Measurements from ENCODE around the gene IGFL2. TPM values are rescaled to one million over a fixed set of nuclear protein-coding genes. Genes with fewer than 3 reads are reported as not detected.

Gene IGFL2
- total RNA-seq, 1 experiment from 2014 or later: not detected

DNA sequence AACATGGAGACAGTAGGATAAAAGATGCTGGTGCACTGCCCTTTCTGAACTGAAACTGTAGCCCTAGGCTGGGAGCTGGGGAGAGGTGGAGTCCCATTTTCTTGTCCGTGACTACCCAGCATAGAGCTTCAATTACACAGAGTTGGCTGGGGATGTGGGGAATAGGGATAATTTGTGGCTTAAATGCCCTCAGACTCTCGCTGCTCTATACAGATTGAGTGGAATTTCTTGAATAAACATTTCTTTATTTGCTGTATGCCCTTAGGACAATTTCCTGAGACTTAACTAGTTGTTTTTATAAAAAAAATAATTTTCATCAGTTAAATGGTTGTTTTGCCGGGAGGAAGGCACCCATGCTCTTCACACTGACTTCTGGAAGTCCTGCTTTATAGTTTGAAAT is 7.2 kb downstream of the IGFL2 start:
- RAD21 ChIA-PET (ENCODE audit: low non-redundant PET in 1 of 2, low total read pairs in 2 of 2, uncharacterized antibody in 2 of 2, unreplicated experiment in 2 of 2): no interaction called here
- Histone ChIP-seq H3K27me3 (ENCODE audit: insufficient read depth, low read length) (no peaks in the 10 kb centered on the region), H2AFZ (ENCODE audit: low read depth, low read length, poor library complexity, severe bottlenecking) (no peak overlapping the region)

More for the DNA sequence above, 7.2 kb downstream of the IGFL2 start:
- Histone ChIP-seq H3K4me2 (ENCODE audit: low read length) (no peak overlapping the region), H3K36me3 (ENCODE audit: control insufficient read depth in 1 of 2, insufficient read depth in 2 of 2, low read length in 2 of 2) (no peaks in the 10 kb centered on the region), H3K27ac (ENCODE audit: low read depth, low read length) (no peak overlapping the region), H3K9ac (ENCODE audit: low read length) (no peak overlapping the region), H3K9me3 (ENCODE audit: control insufficient read depth in 1 of 2, insufficient read depth in 1 of 2, low read depth in 1 of 2, low read length in 2 of 2) (no peaks in the 10 kb centered on the region), H3K79me2 (ENCODE audit: insufficient read depth, low read length) (no peaks in the 10 kb centered on the region), H3K9me2 (ENCODE audit: insufficient read depth) (no peaks in the 10 kb centered on the region), H3K4me1 (ENCODE audit: control insufficient read depth in 1 of 2, insufficient read depth in 2 of 2, low read length in 2 of 2) (no peaks in the 10 kb centered on the region), H4K20me1 (ENCODE audit: insufficient read depth) (no peaks in the 10 kb centered on the region), H3K4me3 (replicated peaks in 1 of 2; ENCODE audit: low read depth in 1 of 2, low read length in 2 of 2) (no peak overlapping the region)
- intact Hi-C loops (cut with micrococcal nuclease): no loop called here
- no peak for TF ChIP-seq SIN3A (IDR thresholded peaks at IDR 0.05; ENCODE audit: low read depth)
- TF ChIP-seq, protein P1, sequence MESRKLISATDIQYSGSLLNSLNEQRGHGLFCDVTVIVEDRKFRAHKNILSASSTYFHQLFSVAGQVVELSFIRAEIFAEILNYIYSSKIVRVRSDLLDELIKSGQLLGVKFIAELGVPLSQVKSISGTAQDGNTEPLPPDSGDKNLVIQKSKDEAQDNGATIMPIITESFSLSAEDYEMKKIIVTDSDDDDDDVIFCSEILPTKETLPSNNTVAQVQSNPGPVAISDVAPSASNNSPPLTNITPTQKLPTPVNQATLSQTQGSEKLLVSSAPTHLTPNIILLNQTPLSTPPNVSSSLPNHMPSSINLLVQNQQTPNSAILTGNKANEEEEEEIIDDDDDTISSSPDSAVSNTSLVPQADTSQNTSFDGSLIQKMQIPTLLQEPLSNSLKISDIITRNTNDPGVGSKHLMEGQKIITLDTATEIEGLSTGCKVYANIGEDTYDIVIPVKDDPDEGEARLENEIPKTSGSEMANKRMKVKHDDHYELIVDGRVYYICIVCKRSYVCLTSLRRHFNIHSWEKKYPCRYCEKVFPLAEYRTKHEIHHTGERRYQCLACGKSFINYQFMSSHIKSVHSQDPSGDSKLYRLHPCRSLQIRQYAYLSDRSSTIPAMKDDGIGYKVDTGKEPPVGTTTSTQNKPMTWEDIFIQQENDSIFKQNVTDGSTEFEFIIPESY (IDR thresholded peaks at IDR 0.05; ENCODE audit: extremely low read depth, insufficient replicate concordance, low read length): no peak
- TF ChIP-seq JUND (IDR thresholded peaks at IDR 0.05): no peak
- no peak for TF ChIP-seq YY1 (IDR thresholded peaks at IDR 0.05; ENCODE audit: extremely low read depth, insufficient replicate concordance, low read depth, low read length)
- TF ChIP-seq POLR2AphosphoS5 (IDR thresholded peaks at IDR 0.05; ENCODE audit: low read depth, low read length): no peak
- no peak for TF ChIP-seq RAD21 (IDR thresholded peaks at IDR 0.05; ENCODE audit: low read depth)
- TF ChIP-seq, protein P2, sequence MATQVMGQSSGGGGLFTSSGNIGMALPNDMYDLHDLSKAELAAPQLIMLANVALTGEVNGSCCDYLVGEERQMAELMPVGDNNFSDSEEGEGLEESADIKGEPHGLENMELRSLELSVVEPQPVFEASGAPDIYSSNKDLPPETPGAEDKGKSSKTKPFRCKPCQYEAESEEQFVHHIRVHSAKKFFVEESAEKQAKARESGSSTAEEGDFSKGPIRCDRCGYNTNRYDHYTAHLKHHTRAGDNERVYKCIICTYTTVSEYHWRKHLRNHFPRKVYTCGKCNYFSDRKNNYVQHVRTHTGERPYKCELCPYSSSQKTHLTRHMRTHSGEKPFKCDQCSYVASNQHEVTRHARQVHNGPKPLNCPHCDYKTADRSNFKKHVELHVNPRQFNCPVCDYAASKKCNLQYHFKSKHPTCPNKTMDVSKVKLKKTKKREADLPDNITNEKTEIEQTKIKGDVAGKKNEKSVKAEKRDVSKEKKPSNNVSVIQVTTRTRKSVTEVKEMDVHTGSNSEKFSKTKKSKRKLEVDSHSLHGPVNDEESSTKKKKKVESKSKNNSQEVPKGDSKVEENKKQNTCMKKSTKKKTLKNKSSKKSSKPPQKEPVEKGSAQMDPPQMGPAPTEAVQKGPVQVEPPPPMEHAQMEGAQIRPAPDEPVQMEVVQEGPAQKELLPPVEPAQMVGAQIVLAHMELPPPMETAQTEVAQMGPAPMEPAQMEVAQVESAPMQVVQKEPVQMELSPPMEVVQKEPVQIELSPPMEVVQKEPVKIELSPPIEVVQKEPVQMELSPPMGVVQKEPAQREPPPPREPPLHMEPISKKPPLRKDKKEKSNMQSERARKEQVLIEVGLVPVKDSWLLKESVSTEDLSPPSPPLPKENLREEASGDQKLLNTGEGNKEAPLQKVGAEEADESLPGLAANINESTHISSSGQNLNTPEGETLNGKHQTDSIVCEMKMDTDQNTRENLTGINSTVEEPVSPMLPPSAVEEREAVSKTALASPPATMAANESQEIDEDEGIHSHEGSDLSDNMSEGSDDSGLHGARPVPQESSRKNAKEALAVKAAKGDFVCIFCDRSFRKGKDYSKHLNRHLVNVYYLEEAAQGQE (IDR thresholded peaks at IDR 0.05; ENCODE audit: low read depth): no peak
- TF ChIP-seq, protein P3, sequence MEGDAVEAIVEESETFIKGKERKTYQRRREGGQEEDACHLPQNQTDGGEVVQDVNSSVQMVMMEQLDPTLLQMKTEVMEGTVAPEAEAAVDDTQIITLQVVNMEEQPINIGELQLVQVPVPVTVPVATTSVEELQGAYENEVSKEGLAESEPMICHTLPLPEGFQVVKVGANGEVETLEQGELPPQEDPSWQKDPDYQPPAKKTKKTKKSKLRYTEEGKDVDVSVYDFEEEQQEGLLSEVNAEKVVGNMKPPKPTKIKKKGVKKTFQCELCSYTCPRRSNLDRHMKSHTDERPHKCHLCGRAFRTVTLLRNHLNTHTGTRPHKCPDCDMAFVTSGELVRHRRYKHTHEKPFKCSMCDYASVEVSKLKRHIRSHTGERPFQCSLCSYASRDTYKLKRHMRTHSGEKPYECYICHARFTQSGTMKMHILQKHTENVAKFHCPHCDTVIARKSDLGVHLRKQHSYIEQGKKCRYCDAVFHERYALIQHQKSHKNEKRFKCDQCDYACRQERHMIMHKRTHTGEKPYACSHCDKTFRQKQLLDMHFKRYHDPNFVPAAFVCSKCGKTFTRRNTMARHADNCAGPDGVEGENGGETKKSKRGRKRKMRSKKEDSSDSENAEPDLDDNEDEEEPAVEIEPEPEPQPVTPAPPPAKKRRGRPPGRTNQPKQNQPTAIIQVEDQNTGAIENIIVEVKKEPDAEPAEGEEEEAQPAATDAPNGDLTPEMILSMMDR (IDR thresholded peaks at IDR 0.05 in 2 of 3, conservative IDR thresholded peaks at IDR 0.05 in 1 of 3; ENCODE audit: borderline replicate concordance in 1 of 3, insufficient read depth in 1 of 3, low read depth in 2 of 3, low read length in 2 of 3): no peak
- TF ChIP-seq, protein P4, sequence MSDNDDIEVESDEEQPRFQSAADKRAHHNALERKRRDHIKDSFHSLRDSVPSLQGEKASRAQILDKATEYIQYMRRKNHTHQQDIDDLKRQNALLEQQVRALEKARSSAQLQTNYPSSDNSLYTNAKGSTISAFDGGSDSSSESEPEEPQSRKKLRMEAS (IDR thresholded peaks at IDR 0.05): no peak
- no peak for TF ChIP-seq CBX3 (IDR thresholded peaks at IDR 0.05; ENCODE audit: low read depth)
- TF ChIP-seq, protein P5, sequence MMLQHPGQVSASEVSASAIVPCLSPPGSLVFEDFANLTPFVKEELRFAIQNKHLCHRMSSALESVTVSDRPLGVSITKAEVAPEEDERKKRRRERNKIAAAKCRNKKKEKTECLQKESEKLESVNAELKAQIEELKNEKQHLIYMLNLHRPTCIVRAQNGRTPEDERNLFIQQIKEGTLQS (IDR thresholded peaks at IDR 0.05): no peak
- no peak for TF ChIP-seq EGR1 (IDR thresholded peaks at IDR 0.05; ENCODE audit: low read depth)
- no peak for TF ChIP-seq ZNF274 (IDR thresholded peaks at IDR 0.05; ENCODE audit: low read depth, low read length)
- no peak for TF ChIP-seq EZH2phosphoT487 (IDR thresholded peaks at IDR 0.05; ENCODE audit: borderline replicate concordance)
- TF ChIP-seq EZH2 (IDR thresholded peaks at IDR 0.05): no peak
- CTCF ChIA-PET: no interaction called here
- POLR2A ChIA-PET: no interaction called here
- BruUV-seq (replicated peaks): no TSS peak
- no peak for ATAC-seq
- DNase-seq (ENCODE audit: low read depth, low spot score): no peak
